Measurements from ENCODE around the gene ADCYAP1R1. TPM values are rescaled to one million over a fixed set of nuclear protein-coding genes. Genes with fewer than 3 reads are reported as not detected.
A peak's percentile ranks its signal among the peaks of the same experiment; 100 is the strongest.

ADCYAP1R1 gene
- total RNA-seq, 1 donor from 2014 or later, result 0.39 TPM

DNA sequence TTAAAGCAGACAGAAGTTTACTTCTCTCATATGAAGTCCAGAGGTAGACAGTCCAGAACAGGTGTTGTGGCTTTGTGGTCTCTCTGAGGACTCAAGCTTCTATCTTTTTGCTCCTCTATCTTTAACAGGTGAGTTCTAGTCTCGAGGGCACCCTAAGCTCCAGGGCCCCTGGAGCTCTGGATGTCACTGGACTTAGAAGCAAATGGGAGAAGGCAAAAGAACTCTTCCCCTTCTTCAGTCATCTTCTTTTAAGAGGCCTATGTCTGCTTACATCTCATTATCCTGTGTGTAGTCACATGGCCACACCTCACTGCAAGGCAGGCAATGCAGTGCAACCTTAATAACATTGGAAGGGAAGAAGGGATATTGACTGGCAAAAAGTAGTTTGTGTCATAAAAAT is 61.6 kb downstream of the ADCYAP1R1 start:
- Histone ChIP-seq H3K9ac (no peak overlapping the region), H3K4me2 (no peak overlapping the region), H2AFZ (replicated peaks) (no peak overlapping the region), H3K36me3 (no peaks in the 10 kb centered on the region), H3K9me3 (ENCODE audit: low read depth) (no peaks in the 10 kb centered on the region), H3K27ac (no peak overlapping the region), H3F3A (ENCODE audit: low read depth) (no peaks in the 10 kb centered on the region), H4K20me1 (ENCODE audit: low read depth) (peaks cover 3% of the 10 kb centered on the region), H3K4me1 (no peaks in the 10 kb centered on the region), H3K4me3 (no peak overlapping the region), H3K79me2 (ENCODE audit: low read depth) (no peaks in the 10 kb centered on the region), H3K27me3 (peaks cover 22% of the 10 kb centered on the region)
- Mint-ChIP-seq H3K27ac (no peak overlapping the region), H3K36me3 (no peaks in the 10 kb centered on the region), H3K9me3 (no peaks in the 10 kb centered on the region), H3K27me3 (ENCODE audit: insufficient read depth, low read depth) (peaks cover 14% of the 10 kb centered on the region), H3K4me3 (no peak overlapping the region), H3K4me1 (no peaks in the 10 kb centered on the region)
- no peak for DNase-seq (ENCODE audit: low spot score)
- no peak for TF ChIP-seq EZH2phosphoT487 (IDR thresholded peaks at IDR 0.05)
- TF ChIP-seq, protein P1, sequence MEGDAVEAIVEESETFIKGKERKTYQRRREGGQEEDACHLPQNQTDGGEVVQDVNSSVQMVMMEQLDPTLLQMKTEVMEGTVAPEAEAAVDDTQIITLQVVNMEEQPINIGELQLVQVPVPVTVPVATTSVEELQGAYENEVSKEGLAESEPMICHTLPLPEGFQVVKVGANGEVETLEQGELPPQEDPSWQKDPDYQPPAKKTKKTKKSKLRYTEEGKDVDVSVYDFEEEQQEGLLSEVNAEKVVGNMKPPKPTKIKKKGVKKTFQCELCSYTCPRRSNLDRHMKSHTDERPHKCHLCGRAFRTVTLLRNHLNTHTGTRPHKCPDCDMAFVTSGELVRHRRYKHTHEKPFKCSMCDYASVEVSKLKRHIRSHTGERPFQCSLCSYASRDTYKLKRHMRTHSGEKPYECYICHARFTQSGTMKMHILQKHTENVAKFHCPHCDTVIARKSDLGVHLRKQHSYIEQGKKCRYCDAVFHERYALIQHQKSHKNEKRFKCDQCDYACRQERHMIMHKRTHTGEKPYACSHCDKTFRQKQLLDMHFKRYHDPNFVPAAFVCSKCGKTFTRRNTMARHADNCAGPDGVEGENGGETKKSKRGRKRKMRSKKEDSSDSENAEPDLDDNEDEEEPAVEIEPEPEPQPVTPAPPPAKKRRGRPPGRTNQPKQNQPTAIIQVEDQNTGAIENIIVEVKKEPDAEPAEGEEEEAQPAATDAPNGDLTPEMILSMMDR (IDR thresholded peaks at IDR 0.05), result no peak

DNA sequence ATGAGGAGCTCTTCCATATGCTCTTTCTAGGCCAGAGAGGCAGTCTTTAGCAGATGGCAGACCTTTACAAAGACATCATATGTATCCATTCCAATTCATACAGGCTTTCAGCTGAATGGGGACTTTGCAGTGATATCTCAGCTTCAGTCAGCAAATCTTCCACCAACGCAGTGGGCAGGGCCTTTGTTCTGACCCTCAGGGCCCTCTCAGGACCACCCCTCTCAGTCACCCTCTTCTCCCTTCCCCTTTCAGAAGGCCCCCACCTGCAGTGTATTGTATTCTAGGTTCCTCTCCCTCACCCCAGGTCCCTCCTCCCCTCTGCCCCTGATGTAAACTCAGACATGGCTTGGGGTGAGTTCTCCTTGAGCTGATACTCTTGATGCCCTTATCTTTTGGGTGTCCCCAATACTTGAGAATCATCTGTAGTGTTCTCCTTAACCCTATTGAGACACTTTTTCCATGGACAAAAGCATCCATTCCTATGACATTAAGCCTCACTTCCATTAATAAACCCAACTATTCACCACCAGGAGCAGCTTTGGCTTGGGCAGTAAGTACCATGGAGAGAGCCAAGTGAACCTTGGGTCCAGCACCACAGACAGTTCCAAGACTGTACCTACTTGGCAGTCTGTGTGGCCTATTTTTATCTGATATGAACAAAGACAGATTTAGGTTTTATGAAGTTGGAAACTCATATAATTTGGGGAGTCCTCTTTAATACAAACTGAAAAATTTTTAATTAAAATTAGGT is 62.7 kb downstream of the ADCYAP1R1 start:
- Mint-ChIP-seq H3K4me1 (no peaks in the 10 kb centered on the region), H3K27me3 (ENCODE audit: insufficient read depth, low read depth) (peaks cover 13% of the 10 kb centered on the region), H3K9me3 (no peaks in the 10 kb centered on the region), H3K27ac (peak overlapping the region; percentile 21), H3K4me3 (no peak overlapping the region), H3K36me3 (no peaks in the 10 kb centered on the region)
- H3K4me2 ChIP-seq, result no peak overlapping the region
- H3K9ac ChIP-seq, result no peak overlapping the region
- H3K27ac ChIP-seq, result no peak overlapping the region
- no peaks in the 10 kb centered on the region for H3K9me3 ChIP-seq (ENCODE audit: low read depth)
- no peaks in the 10 kb centered on the region for H3K79me2 ChIP-seq (ENCODE audit: low read depth)
- no peak overlapping the region for H2AFZ ChIP-seq (replicated peaks)
- no peaks in the 10 kb centered on the region for H3K4me1 ChIP-seq
- peaks cover 3% of the 10 kb centered on the region for H4K20me1 ChIP-seq (ENCODE audit: low read depth)
- TF ChIP-seq, protein P1 (IDR thresholded peaks at IDR 0.05), result peak; percentile 15
- no peak for TF ChIP-seq EZH2 (IDR thresholded peaks at IDR 0.05)
- DNase-seq (ENCODE audit: low spot score), result peak; percentile 70
- H3K4me3 ChIP-seq, result no peak overlapping the region
- no peaks in the 10 kb centered on the region for H3F3A ChIP-seq (ENCODE audit: low read depth)
- H3K27me3 ChIP-seq, result peaks cover 31% of the 10 kb centered on the region
- H3K36me3 ChIP-seq, result no peaks in the 10 kb centered on the region

DNA sequence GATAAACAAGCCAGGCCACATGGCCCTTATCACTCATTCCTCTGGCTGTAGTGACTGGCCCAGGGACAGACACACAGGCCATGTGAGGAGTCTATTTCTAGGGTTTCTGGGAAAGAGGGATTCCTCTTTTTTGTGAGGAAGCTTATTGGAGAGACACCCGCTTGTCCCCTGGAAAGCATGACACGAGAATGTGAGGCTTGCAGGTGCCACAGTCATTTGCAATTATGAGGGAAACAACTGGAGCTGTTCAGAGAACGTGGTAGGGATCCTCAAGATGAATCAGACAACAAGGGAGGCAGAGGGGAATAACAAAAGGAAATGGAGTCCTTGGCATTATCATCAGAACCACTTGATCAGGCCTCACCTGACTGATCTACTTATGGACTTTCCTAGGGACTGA is 64.5 kb downstream of the ADCYAP1R1 start:
- no peaks in the 10 kb centered on the region for H3K4me1 ChIP-seq
- H3K9ac ChIP-seq, result no peak overlapping the region
- peaks cover 31% of the 10 kb centered on the region for H3K27me3 ChIP-seq
- H3K79me2 ChIP-seq (ENCODE audit: low read depth), result no peaks in the 10 kb centered on the region
- no peak overlapping the region for H3K4me2 ChIP-seq
- H3K27me3 Mint-ChIP-seq (ENCODE audit: insufficient read depth, low read depth), result peaks cover 11% of the 10 kb centered on the region
- H3K27ac ChIP-seq, result no peak overlapping the region
- H3K36me3 ChIP-seq, result no peaks in the 10 kb centered on the region
- no peaks in the 10 kb centered on the region for H3K36me3 Mint-ChIP-seq
- no peak for DNase-seq (ENCODE audit: low spot score)
- no peaks in the 10 kb centered on the region for H3K9me3 Mint-ChIP-seq
- H2AFZ ChIP-seq (replicated peaks), result no peak overlapping the region
- no peak overlapping the region for H3K4me3 ChIP-seq
- H4K20me1 ChIP-seq (ENCODE audit: low read depth), result peaks cover 3% of the 10 kb centered on the region
- H3K4me3 Mint-ChIP-seq, result no peak overlapping the region
- no peaks in the 10 kb centered on the region for H3K9me3 ChIP-seq (ENCODE audit: low read depth)
- TF ChIP-seq, protein P1 (IDR thresholded peaks at IDR 0.05), result no peak
- TF ChIP-seq EZH2phosphoT487 (IDR thresholded peaks at IDR 0.05) (no peak), EZH2 (IDR thresholded peaks at IDR 0.05) (no peak)
- no peaks in the 10 kb centered on the region for H3F3A ChIP-seq (ENCODE audit: low read depth)
- no peaks in the 10 kb centered on the region for H3K4me1 Mint-ChIP-seq
- H3K27ac Mint-ChIP-seq, result no peak overlapping the region
